Fibroblast of skin of abdomen (primary cell): ENCODE measurements around the gene CD247.

Experiments
- DNase-seq: peaks from one replicate; pipeline ENCODE4 v3.0.0-alpha.2; 2013

CD247 gene

GRCh38 chr1:167404908-167405307 is 113.4 kb downstream of the CD247 start:
- no peak for DNase-seq

GRCh38 chr1:167404161-167404888 is 114.0 kb downstream of the CD247 start:
- DNase-seq, result no peak

- peak; percentile 23 for DNase-seq
These were observed 117.0 kb downstream of the CD247 start for GRCh38 chr1:167401260-167401873.

- no peak for DNase-seq
These were observed 117.9 kb downstream of the CD247 start for GRCh38 chr1:167400359-167400953.

GRCh38 chr1:167392200-167392696 is 126.1 kb downstream of the CD247 start:
- no peak for DNase-seq

GRCh38 chr1:167388976-167389375 is 129.4 kb downstream of the CD247 start:
- DNase-seq, result no peak

GRCh38 chr1:167387251-167387910 is 130.9 kb downstream of the CD247 start:
- DNase-seq, result no peak
